ENCODE results near the gene SNX9.

Gene SNX9

DNA sequence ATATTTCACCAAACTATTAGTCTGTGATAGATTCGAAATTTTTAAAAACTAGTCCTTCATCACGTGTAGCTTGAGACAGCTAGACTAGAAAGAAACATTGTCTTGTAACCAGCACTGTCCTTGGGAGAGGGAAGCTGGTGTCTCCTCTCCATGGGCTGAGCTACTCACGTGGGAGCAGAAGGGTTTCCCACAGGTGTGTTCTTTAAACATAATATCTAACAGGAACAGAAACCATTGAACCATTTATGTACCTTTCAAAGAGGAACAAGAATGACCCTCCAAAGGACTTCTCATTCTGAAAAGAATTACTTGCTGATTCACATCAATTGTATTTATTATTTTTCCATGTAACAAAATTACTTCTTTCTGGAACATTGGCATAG, 86.2 kb downstream of the SNX9 start:
- DNase-seq (ENCODE audit: low read depth in 2 of 3, low spot score in 1 of 3), result no peak

DNA sequence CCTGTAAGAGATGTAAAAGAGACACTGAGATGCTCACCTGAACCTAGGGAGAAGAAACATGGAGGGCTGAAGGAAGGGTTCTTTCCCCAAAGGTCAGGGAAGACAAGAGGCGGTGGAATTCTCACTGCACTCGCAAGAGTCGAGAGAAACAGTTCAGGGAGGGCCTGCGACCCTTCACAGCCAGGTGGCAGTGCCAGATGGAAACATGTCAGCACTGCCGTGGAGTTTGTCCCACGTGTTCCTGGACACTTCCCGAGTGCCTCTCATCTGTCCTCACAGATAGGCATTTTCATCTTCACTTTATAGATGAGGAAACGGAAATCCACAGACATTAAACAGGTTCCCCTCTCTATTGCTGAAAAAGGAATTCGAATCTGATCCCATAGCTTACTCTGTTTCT, 88.2 kb downstream of the SNX9 start:
- DNase-seq (ENCODE audit: low read depth in 2 of 3, low spot score in 1 of 3), result no peak

DNA sequence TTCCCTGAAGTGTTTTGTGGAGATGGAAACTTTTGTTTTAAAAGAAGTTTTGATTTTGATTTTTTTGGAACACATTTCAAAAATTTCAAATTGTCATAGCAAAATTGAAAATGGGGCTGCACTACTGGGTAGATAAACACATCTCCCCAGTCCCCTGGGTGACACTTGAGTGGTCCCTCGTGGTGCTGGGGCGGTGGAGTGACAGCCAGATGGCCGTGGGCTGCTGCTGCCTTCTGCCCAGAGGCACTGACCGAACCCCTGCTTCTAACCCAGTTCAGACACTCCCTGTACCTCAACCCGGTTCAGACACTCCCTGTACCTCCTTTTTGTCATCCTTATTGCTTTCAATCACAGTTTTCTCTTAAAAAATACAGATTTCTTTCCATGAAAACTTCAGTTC, 88.7 kb downstream of the SNX9 start:
- DNase-seq (ENCODE audit: low read depth in 2 of 3, low spot score in 1 of 3), result no peak

DNA sequence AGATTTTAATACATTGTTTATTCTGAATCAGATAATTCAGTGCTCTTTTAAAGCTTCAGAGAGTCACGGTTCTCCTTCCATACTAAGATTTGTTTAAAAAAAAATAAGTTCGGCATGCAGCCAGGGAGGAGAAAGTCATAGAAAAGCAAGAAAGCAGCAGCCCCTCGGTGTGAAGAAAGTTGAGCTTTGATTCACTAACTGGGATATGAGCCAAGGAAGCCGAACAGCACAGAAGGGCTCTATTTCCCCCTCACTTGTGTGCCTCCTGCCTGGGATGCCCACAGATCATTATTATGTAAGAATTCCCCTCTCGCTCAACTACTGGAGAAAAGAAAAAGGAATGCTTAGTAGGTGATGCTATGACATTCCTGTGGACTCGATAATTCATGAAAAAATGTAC, 89.3 kb downstream of the SNX9 start:
- no peak for DNase-seq (ENCODE audit: low read depth in 2 of 3, low spot score in 1 of 3)

DNA sequence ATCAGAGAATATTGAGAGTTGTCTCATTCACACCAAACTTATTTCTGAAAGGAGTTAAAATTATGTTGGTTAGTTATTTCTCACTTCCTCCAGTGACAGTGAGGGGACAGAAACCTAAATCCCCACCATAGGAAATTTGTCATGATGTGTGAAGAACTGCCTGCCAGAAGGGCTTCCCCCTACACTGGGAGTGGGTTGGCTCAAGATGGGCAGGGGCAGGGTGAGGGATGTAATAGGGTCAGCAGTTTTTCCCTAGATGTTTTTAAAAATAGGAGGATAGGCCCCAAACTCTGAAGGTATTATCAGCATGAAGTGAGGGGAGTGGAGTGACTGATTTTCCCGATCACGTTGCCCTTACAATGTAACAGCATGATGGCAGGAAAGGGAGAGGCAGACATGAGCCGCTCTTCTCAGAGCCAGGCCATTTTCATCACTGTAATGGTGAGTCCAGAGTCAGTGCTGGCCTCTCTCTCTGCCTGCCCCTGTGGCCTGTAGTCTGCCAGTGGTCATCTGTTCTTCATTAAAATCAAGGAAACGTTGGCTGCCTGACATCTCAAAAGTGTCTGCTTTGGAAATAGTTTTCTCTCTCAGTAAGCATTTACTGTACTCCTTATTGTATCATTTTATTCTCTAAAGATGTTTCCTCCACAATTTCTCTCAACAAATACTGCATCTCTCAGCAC, 98.8 kb downstream of the SNX9 start:
- DNase-seq (ENCODE audit: low read depth in 2 of 3, low spot score in 1 of 3), result no peak

DNA sequence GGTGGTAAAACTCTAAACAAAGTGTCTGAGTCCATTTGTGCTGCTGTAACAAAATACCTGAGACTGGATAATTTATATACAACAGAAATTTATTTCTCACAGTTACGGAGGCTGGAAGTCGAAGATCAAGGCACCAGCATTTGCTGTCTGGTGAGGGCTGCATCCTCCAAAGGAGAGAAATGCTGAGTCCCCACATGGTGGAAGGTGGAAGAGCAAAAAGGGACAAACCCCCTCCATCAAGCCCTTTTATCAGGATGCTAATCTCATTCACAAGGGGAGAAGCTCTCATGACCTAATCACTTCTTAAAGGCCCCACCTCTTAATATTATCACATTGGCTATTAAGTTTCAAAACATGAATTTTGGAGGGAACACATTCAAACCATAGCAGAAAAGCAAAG, 102.7 kb downstream of the SNX9 start:
- DNase-seq (ENCODE audit: low read depth in 2 of 3, low spot score in 1 of 3), result no peak

DNA sequence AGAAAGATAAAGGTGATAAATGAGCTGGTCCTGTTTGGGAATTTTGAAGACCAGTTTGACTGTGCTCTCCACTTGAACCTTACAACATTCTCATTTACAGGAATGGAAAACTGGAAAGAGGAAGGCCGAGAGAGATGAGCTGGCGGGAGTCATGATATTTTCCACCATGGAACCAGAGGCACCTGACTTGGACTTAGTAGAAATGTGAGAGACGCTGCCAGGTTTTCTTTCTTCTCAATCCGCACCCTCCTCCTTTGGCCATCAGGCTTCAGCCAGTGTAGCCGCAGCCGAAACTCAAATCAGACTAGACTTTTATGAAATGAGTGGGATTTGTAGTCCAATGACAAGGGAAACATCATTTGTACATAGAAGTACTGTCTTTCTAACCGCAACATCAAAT, 104.0 kb downstream of the SNX9 start:
- DNase-seq (ENCODE audit: low read depth in 2 of 3, low spot score in 1 of 3), result no peak

DNA sequence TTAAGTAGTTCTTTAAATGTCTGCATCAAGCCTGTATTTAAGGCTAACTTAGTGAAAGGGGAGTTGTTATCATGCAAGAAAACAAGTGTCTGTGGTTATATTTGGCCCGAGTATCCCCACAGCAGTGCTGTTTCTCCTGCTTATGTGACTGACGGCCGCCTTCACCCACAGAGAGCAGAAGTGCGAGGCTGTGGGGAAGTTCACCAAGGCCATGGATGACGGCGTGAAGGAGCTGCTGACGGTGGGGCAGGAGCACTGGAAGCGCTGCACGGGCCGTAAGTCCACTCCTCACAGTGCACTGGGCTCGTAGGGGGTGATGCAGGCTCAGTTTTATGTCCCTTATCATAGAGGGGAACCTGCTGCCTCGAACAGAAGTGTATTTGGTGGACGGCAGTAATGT, 105.4 kb downstream of the SNX9 start:
- no peak for DNase-seq (ENCODE audit: low read depth in 2 of 3, low spot score in 1 of 3)

DNA sequence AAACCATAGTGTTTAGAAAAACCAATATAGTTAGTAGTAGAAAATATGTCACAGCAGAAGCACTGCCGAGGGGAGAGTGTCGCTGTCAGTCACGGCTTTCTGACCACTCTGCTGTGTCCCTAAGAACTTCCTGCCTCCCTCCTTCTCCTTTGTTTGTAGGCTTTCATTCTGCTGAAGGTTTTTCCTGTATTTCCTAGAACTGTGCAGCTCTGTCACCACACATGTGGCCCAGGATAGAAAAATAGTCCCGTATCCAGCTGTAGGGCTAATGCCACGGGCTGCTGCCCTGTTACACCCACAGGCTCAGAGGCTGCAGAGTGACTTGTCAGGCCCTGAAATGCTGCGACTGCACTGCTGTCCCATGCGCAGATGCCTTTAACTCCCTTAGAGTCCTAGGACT, 106.0 kb downstream of the SNX9 start:
- no peak for DNase-seq (ENCODE audit: low read depth in 2 of 3, low spot score in 1 of 3)

DNA sequence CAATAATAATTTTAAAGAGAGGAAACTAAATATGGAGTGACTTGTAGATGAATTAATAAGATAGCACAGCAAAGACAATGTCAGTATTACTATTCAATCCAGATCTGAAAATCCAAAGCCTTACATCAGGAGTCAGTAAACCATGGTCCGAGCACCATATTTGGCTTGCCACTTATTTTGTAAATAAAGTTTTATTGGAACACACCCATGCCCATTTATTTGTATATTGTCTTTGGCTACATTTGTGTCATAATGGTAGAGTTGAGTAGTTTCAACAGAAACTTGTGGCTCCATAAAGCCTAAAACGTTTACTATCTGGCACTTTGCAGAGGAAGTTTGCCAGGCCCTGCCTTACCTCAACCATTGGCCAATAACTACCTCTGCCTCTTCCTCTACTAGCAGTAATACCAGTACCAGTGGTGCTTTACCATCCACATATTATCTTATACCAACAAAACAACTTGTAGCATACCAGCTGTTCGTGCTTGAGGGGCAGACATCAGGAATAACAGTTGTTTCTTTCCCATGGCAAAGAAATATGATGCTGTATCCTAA, 106.8 kb downstream of the SNX9 start:
- no peak for DNase-seq (ENCODE audit: low read depth in 2 of 3, low spot score in 1 of 3)

DNA sequence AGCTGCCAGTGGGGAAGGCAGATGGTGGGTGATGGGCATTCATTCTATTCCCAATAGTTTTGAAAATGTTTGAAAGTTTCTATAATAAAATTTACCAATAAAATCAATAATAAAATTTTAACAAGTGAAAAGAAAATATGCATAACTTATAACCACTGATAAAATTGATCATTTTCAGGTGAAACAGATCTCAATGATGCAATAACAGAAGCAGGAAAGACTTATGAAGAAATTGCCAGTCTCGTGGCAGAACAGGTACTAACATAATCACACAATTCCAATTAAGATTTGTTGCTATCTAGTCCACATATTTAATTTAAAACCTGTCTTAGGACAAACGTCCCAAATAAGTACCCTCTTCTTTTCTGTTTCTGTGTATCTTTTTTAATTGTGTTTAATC, 112.7 kb downstream of the SNX9 start:
- no peak for DNase-seq (ENCODE audit: low read depth in 2 of 3, low spot score in 1 of 3)

DNA sequence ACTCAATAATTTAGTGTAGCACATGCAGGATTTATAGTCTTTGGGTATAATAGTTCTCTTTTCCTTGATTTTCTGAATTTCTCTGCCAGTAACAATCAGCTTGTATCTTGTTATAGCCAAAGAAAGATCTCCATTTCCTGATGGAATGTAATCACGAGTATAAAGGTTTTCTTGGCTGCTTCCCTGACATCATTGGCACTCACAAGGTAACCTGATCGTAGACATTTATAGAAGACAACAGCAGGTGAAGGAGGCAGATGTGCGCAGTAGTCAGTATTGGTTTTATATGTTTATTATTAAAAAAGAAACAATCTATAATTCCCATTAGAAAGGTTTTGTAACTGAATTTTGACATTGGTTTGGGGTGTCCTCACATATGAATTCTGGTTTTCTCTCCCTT, 114.3 kb downstream of the SNX9 start:
- DNase-seq (ENCODE audit: low read depth in 2 of 3, low spot score in 1 of 3), result no peak

DNA sequence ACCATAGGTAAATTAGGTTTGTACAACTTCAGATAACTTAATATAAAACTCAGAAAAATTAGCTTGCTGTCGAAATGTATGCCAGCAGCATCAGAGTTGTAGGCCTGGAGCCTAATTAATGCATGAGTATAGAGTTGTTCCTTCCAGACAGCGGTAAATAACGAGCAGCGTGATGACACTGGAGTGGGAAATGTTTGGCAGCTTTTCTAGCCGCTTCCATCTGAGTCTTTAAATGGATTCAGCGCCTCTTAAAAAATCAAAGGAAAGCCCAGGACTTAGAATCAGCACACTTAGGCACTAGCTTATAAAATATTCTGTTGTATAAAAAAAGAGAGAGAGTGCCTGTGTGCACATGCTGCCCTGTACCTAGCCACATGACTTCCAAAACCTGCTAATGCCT, 114.9 kb downstream of the SNX9 start:
- no peak for DNase-seq (ENCODE audit: low read depth in 2 of 3, low spot score in 1 of 3)

DNA sequence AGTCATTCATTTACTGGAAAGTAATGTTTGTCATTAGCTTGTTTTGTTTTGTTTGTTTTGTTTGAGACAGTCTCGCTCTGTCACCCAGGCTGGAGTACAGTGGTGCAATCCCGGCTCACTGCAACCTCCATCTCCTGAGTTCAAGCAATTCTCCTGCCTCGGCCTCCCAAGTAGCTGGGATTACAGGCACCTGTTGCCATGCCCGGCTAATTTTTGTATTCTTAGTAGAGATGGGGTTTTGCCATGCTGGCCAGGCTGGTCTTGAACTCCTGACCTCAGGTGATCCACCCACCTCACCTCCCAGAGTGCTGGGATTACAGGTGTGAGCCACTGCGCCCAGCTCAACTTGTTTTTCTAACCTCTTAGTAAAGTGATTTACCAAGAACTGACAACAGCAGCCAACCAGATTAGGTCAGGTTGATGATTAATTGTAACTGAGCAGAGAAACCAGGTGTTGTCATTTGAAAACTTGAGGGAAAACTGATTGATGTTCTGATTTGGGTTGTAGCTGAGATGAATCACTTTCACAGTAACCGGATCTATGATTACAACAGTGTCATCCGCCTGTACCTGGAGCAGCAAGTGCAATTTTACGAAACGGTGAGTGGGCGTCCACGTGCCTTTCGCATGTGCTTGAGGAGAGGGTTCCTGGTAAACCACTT, 117.5 kb downstream of the SNX9 start:
- peak; percentile 54 to 73 (median 65) for DNase-seq (ENCODE audit: low read depth in 2 of 3, low spot score in 1 of 3)

DNA sequence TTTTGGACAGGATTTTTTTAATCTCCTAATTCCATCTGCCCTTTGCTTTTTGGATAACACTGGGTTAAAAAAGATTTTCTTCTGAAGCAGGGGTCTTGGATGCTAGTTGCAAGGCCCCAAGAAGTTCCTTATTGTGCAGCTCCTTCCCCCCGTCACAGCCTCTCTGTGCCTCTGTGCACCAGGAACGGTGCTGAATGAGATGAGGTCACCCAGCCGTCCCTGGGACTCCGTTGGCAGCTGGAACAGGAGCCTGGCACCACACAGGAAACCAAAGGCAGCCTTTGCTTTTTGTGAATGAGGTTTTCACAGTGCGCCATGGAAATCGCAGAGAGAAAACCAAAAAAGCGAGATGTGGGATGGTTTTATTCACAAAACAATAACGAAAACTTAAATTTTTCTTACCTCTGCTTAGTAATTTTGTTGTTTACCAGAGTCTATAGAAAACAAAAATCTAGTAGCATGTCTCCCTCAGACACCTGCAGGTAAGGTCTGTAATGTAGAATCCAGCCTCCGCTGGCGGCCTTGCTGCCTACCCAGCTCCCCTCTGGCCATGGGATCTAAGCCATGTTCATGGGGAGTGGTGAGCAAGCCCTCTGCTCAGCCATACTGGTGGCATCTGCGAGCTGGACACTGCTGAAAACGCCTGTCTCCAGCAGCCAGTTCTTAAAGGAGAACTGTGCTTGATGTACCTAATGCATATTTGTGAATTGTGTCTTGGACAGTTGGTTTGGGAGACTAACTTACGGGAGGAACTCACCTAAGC, 118.2 kb downstream of the SNX9 start:
- DNase-seq (ENCODE audit: low read depth in 2 of 3, low spot score in 1 of 3), result no peak

DNA sequence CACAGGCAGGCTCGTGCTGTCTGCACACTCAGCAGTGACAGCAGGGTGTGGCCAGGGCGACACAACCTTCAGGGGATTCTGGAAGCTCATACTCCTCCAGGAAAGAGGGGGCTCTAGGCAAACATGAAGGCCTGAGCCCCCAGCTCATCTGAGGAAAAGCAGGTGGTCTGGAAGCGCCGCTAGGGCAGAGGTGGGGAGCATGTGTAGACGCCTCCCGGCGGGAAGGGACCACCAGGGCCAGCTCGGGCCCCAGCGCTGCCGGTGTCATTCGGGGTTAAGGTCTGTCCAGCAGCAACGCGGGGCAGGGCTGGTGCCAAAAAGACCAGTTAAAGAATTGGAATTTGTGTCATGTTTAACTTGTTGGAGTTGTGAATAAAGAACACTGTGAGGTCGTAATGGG, 119.3 kb downstream of the SNX9 start:
- no peak for DNase-seq (ENCODE audit: low read depth in 2 of 3, low spot score in 1 of 3)

DNA sequence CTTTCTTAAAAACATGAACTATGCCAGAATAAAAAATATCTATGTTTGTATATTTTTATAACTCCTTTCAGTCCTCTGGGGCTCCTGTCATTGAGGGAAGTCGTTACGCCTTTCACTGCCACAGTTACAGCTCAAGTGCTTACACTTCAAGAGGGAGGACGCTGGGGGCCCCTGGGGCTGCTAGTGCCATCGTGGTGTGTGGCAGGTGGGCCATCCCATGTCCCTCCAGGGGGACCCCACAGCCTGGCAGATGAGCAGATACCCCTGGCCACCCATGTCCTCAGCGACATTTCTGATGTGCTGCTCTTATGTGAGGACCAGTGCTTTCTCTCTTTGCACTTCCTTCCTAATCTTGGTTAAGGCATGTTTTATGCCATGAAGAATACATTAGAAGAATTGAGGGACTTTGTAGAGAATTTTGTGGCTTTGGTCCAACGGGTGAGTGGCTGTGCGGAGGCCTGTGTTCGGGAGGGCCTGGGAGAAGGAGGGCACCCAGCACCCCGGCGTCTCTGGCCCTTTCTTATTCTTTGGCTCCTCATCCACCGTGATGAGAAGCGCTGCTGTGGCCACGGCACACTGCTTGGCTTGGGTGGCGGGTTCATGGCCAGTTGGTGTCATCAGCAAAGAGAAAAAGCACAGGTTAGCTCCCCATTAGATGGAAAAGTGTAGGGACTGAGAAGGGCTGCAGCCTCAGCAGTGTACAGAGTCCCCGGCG, 120.4 kb downstream of the SNX9 start:
- DNase-seq (ENCODE audit: low read depth in 2 of 3, low spot score in 1 of 3), result no peak

DNA sequence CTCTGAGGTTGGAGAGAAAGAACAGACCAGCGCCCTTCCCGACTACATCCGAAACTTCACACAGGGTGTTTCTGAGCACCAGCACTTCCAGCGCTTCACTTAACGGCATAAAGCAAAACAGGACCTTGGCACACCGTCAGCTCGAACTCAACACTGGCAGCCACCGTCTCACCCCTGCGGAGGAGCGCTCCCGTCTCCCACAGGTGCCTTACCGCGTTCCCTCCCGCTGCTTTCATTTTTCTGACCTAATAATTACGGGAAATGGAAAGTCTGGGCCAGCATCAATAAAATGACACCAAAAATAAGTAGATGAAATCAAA, 120.9 kb downstream of the SNX9 start:
- DNase-seq (ENCODE audit: low read depth in 2 of 3, low spot score in 1 of 3), result no peak

DNA sequence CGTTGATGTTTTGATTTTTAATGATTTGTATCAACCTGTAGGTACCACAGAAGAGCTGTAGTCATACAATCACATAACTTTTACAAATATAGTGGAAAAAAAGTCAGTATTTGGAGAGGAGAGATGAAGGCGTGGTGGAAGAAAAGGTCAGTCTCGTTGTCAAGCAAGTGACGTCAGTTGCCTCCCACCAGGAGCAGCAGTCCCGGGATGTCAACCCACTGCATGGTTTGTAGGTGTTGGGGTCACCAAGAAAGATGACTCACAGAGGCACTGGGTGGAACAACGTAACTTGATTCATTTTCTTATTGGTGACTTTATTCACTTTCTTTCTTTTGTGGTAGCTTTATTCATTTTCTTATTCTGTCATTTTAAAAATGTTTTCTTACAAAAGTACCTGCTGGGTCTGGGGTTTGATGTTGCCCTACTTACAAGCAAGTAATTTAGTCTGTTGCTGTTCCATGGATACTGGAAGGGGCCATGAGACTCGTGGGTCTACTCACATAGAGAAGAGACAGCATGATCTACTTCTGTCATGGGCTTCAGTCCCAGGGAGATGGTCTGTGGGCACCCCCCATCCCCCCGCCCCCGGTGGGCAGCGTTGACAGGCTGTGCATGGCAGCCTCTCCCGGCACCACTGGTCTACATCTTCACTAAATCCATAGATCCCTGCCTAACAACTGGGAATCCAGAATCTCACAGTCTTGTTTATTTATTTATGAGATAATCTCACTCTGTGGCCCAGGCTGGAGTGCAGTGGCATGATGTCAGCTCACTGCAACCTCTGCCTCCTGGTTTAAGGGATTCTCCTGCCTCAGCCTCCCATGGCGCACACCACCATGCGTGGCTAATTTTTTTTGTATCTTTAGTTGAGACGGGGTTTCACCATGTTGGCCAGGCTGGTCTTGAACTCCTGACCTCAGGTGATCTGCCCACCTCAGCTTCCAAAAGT, 122.2 kb downstream of the SNX9 start:
- DNase-seq (ENCODE audit: low read depth in 2 of 3, low spot score in 1 of 3), result peak in 2 of 3 donors; percentile 31 to 37

DNA sequence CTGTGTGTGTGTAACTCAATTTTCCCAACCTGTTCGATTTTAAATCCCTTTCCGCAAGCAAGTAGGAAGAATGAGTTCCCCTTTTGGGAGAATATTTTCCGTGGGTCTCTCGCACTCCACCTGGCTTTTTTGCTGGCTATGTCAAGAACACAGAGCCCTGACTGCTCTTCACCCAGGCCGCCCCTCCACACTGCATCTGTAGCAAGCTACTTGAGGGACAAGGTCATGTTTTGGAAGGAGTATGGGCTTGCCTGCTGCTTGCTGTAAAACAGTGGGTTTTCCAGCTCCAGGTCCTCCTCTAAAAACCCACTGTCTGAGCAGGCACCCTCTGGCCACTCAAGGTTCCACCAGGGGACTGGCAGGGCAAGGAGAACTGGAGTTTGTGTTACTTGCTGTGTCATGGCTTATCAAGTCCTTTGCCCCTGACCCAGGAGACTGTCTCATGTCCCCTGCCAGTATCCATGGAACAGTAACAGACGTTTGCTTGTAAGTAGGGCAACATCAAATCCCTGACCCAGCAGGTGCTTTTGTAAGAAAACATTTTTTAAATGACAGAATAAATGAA, 123.1 kb downstream of the SNX9 start:
- no peak for DNase-seq (ENCODE audit: low read depth in 2 of 3, low spot score in 1 of 3)

Data from stimulated activated CD4-positive, alpha-beta T cell treated with anti-CD3 and anti-CD28 coated beads, Interleukin-12 subunit alpha, Interleukin-12 subunit beta, amount 100 ng/mL, for 48 hours (primary cell).